Mammary microvascular endothelial cell (primary cell): Measurements from ENCODE around the gene ARHGEF6. TPM values are rescaled to one million over a fixed set of nuclear protein-coding genes. Genes with fewer than 3 reads are reported as not detected.

ENCODE experiments used
- total RNA-seq: library from RNA; depleted of rRNA; stranded (reverse); fragments of >200 nt; gene quantifications from 2 replicates; pipeline ENCODE4 v1.2.3, GENCODE V29; 2015

ARHGEF6 gene
- total RNA-seq: 6.5 and 6.7 TPM in 2 replicates

GRCh38 chrX:136780763-136781162 lies at the start of gene ARHGEF6:
ARHGEF6 (minus strand) TSS chrX:136780932; CDS start chrX:136780882, 50 bp downstream.

GRCh38 chrX:136647677-136648360 lies 132.9 kb downstream of the ARHGEF6 start, which contains the start of gene CD40LG:
CD40LG (plus strand) TSS chrX:136648158; CDS start chrX:136648249, 91 bp downstream.

Other genes starting within 250 kb of the ARHGEF6 start
- gene VGLL1, start 248.7 kb downstream of the ARHGEF6 start, total RNA-seq: not detected in 2 replicates
- not detected in 2 replicates for gene CD40LG, start 132.8 kb downstream of the ARHGEF6 start, total RNA-seq
- 224 and 247 TPM in 2 replicates for gene RBMX, start 99.8 kb upstream of the ARHGEF6 start, total RNA-seq